Kidney epithelial cell (primary cell): ENCODE data around the gene FAM131B. TPM values are rescaled to one million over a fixed set of nuclear protein-coding genes. Genes with fewer than 3 reads are reported as not detected.

Experiments used
- DNase-seq: peaks from one replicate; pipeline ENCODE4 v3.0.0-alpha.2; 2010; ENCODE audit warnings: low read depth
- H3K27me3 ChIP-seq: 2 replicates; pipeline ENCODE4 v1.6.0; 2011; ENCODE audit warnings: low read length; ENCODE audit not compliant: control insufficient read depth, insufficient read depth
- H3K36me3 ChIP-seq: 2 replicates; pipeline ENCODE4 v1.5.1; 2011; ENCODE audit warnings: low read length; ENCODE audit not compliant: control insufficient read depth, insufficient read depth
- H3K4me3 ChIP-seq: 2 replicates; pipeline ENCODE4 v1.5.1; 2011; ENCODE audit warnings: low read depth, mild to moderate bottlenecking, control low read depth, low read length
- CTCF ChIP-seq: IDR thresholded peaks from 2 replicates; pipeline ENCODE4 v1.5.1; 2011; ENCODE audit warnings: mild to moderate bottlenecking, moderate library complexity, low read length, control low read depth, inconsistent platforms; ENCODE audit not compliant: insufficient read depth, poor library complexity, severe bottlenecking
- total RNA-seq: library from RNA; depleted of rRNA; stranded (reverse); fragments of >200 nt; gene quantifications from 2 replicates; pipeline ENCODE4 v1.2.3, GENCODE V29; 2015

FAM131B gene
- total RNA-seq, 1 donor from 2014 or later = 1.3 TPM

- DNase-seq = no peak
- no peak for TF ChIP-seq CTCF
- Histone ChIP-seq H3K36me3 (peaks cover 2% of the 10 kb centered on the region), H3K4me3 (no peak overlapping the region), H3K27me3 (no peaks in the 10 kb centered on the region)
Observed at GRCh38 chr7:143383642-143383957, 21.1 kb upstream of the FAM131B start.

- Histone ChIP-seq H3K36me3 (peaks cover 2% of the 10 kb centered on the region), H3K27me3 (no peaks in the 10 kb centered on the region), H3K4me3 (peak overlapping the region; percentile 92)
- DNase-seq = no peak
- TF ChIP-seq CTCF = no peak
Observed at GRCh38 chr7:143382791-143383641, 20.5 kb upstream of the FAM131B start.

GRCh38 chr7:143382126-143382790 lies 19.7 kb upstream of the FAM131B start:
- H3K4me3 ChIP-seq = peak overlapping the region; percentile 92
- DNase-seq = no peak
- no peaks in the 10 kb centered on the region for H3K27me3 ChIP-seq
- TF ChIP-seq CTCF = no peak
- H3K36me3 ChIP-seq = peaks cover 1% of the 10 kb centered on the region

GRCh38 chr7:143381427-143382125 lies 19.1 kb upstream of the FAM131B start:
- no peak for TF ChIP-seq CTCF
- peak overlapping the region; percentile 92 for H3K4me3 ChIP-seq
- H3K36me3 ChIP-seq = peaks cover 1% of the 10 kb centered on the region
- no peak for DNase-seq
- H3K27me3 ChIP-seq = no peaks in the 10 kb centered on the region

- DNase-seq = peak; percentile 56
- H3K36me3 ChIP-seq = peaks cover 1% of the 10 kb centered on the region
- no peak for TF ChIP-seq CTCF
- H3K4me3 ChIP-seq = peak within 1 kb of the TSS; percentile 92
- H3K27me3 ChIP-seq = no peaks in the 10 kb centered on the region
Observed at GRCh38 chr7:143380646-143381426, 18.3 kb upstream of the FAM131B start, which contains the start of gene ZYX. TSS of gene ZYX (plus strand) at chr7:143381345. CDS start at chr7:143381572, 227 bp downstream.
